DMS114 treated with DMSO at 0.1 percent for 48 hours (cell line): ENCODE measurements around the gene MINDY4.

Experiments used
- DNase-seq: peaks from one replicate; lab custom pipeline; 2025; ENCODE audit not compliant: unreplicated experiment; lab: John Stamatoyannopoulos, UW

Gene MINDY4

DNA sequence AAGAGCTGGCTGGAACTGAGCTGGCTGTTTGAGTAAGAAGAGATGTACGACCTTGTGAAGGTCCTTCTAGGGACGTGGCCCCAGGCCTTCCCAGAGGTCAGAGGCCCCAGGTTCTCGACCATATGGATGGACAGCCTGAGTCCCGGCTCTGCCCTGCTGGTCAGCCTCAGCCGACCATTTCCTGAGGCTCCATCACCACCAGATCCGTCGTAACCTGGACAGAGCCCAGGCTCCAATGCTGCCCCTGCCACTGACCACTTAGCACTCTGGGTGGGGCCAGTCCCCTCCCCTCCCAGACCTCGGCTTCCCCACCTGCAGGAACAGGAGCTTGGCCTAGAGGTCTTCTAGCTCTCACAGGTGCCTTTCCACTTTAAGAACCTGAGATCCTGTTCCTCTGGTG, 29.9 kb upstream of the MINDY4 start:
- DNase-seq: no peak

DNA sequence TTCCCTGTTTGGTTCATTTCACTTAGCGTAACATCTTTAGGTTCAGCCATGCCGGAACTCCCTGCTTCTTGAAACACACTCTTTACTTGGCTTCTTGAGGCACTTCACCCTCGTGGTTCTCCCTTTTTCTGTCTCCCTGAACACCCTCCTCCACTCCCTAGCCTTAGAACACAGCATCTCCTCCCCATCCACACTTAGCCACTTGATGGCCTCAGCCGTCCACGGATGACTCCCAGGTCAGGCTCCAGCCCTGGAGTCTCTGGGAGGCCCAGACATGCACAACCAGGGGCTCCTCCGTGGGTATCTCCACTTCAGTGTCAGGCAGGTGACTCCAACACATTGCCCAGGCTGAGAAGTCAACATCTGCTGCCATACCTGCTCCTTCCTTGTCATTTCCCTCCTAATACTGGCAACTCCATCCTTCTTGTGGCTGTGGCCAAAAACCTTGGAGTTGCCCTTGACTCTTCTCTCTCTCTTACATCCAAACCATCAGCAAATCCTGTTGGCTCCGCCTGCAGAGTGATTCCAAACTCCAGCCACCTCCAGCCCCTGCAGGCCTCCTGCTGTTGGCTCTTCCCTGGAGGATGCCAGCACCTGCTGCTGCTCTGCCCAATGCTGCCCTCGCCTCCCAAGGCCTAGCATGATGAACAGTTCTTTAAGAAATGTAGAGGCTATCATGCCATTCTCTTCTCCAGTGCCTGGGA, 27.7 kb upstream of the MINDY4 start:
- DNase-seq: no peak

DNA sequence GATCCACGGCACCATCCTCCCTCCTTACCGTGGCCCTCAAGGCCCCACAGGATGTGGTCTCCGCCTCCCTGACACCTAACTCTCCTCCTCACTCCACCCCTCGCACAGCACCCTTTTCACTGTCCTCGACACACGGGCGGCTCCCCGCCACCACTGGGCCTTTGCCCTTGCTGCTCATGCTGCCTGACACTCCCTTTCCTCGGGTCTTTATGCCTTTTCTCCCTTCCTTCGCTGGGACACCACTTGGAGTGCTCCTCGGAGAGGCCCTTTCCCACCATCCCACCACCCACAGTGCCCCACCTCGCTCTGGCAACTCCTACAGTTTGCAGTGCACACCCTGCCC, 27.2 kb upstream of the MINDY4 start:
- no peak for DNase-seq

DNA sequence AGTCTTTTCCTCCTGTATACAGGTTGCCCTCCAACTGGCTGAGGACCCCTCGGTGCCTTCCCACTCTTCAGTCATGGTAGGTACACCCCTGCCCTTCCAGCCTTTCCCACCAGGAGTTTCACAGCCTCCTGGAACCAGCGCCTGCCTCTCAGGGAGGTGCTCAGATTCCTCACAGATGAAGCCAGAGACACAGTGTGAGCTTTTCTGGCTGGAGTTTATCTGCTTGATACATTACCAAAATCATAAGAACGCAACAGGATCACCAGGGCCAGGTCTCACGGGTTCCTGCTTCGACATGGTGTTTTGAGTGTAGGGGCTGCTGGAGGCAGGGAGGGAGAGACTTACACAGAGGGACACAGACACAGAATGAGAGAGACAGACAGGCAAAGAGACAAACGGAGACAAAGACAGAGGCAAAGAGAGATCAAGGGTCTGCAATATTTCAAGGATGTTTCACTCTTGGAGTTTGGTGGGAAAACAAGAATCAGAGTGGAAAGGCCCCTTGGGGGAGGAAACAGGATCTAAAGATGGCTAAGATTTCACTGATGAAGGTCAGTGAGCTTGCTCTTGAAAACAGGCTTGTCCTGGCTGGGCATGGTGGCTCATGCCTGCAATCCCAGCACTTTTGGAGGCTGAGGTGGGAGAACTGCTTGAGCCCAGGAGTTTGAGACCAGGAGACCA, 25.8 kb upstream of the MINDY4 start:
- DNase-seq: no peak

DNA sequence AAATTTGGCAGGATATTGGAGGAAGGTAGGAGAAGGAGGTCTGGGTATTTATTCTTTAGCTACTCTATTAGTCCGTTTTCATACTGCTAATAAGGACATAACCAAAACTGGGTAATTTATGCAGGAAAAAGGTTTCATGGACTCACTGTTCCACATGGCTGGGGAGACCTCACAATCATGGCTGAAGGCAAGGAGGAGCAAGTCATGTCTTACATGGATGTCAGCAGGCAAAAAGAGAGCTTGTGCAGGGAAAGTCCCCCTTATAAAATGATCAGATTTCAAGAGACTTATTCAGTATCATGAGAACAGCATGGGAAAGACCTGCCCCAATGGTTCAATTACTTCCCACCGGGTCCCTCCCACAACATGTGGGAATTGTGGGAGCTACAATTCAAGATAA, 21.2 kb upstream of the MINDY4 start:
- no peak for DNase-seq

DNA sequence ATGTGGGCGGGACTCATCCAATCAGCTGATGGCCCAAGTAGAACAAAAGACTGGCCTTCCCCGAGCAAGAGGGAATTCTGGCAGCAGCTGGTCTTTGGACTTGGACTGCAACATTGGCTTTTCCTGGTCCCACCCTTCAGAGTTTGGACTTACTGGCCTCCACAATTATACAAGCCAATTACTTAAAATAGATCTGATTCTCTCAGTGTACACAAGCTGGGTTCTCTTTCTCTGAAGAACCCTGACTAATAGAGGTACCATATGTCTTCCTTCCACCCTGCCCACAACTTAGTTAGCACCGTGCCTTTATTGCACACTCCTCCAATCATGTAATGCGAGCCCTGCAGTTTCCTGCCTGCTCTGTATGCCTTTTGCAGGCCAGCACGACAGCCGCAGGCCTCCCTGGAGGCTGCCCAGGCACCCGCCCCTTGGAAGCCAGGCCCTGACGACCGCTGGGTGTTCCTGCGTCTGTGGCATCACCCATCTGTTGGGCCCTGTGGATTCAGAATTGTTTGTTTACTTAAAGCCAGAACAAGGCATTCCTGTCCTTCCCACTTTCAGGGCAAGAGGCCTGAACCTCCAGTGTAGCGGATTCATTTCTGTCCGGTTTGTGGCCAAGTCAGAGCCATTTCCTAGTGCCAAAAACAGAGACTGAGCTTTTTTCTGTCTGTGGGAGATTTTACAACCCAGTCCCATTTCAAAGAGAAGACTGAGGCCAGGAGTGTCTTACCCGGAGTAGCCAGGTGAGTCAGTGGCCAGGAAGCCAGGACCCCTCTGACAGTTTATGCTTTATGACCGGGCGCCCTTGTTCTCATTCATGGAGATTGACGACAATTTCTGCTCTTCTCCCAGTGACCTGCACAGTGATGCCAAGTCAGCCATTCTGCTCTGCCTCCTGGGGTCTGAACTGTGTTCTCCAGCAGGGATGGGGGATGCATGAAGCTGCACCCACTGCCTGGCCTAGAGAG, 20.2 kb upstream of the MINDY4 start:
- DNase-seq: no peak

DNA sequence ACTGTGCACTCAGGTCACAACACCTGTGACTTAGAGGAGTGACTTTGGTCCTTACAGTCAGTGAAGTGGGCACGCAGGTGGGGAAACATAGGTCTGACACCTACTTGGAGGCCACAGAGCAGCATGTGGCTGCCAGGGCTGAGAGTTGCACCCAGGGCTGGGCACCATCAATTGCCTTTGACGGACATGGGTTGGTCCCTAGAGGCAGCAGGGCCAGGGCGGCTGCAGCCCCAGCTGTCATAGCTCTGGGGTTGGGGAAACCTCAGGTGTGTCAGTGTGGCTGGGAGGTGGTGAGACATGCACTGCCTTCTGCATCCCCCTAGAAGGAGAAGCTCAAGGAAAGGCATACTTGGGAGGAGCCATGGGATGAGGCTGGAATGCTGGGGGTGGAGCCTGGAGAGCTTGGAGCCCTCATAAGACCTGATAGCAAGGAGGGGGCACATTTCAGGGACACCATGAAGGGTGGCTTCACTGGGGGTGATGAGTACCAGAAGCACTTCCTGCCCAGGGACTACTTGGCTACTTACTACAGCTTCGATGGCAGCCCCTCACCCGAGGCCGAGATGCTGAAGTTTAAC, 19.4 kb upstream of the MINDY4 start, which contains the start of gene INMT:
Gene INMT, plus strand, starts transcription at position 440 of the 578 bp plus-strand sequence. Its CDS starts 16 bp downstream, at position 456.
- DNase-seq: no peak

DNA sequence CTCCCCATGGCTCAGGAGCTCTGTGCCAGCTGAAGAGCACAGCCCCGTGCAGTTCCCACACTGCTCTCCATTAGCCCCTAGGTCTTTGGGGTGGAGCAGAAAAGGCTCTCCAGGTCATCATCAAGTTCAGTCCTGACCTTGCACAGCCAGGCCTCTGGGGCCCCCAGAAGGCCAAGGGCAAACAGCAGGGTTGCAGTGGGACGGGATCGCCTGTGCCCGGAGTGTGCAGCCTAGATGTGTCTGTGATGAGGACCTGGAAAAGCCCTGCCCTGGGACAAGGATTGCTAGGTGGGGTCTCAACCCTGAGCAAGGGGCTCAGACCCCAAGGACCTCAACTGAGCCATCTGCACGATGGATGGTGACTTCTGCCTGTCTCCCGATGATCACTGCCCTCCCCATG, 18.7 kb upstream of the MINDY4 start:
- no peak for DNase-seq

DNA sequence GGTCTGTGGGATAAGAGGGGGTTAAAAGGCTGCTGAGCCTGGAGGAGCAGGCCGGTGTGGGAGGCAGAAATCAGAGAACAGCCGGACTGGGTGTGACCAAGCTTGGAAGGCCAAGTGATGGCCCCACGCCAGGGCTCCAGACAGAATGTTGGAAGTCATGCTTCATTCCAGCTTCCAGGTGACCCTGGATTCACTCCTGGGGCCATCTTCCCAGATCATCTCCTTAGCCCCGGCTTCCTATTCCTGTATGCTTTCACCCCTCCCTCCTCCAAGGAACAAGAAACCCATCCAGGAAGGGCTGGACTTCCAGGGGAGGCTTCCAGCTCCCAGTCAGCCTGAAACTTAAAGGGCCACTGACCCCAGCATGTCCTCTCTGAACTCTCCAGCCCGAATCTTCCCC, 18.2 kb upstream of the MINDY4 start:
- DNase-seq: no peak

DNA sequence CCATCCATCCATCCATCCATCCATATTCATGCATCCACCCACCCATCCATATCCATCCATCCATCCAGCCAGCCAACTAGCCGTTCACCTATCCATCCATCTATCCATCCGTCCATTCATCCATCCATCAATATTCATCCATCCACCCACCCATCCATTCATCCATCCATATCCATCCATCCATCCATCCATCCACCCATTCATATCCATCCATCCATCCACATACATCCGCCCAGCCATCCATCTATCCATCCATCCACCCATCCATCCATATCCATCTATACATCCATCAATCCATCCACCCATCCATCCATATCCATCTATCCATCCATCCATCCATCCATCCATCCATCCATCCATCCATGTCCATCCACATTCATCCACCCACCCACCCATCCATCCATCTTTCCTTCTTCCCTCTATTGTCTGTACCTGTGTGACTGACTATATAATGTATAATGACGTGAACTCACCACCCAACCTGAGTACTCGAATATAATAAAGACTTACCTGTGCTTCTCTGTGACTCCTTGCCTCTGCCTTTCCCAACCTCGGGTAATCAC, 16.8 kb upstream of the MINDY4 start:
- DNase-seq: no peak

DNA sequence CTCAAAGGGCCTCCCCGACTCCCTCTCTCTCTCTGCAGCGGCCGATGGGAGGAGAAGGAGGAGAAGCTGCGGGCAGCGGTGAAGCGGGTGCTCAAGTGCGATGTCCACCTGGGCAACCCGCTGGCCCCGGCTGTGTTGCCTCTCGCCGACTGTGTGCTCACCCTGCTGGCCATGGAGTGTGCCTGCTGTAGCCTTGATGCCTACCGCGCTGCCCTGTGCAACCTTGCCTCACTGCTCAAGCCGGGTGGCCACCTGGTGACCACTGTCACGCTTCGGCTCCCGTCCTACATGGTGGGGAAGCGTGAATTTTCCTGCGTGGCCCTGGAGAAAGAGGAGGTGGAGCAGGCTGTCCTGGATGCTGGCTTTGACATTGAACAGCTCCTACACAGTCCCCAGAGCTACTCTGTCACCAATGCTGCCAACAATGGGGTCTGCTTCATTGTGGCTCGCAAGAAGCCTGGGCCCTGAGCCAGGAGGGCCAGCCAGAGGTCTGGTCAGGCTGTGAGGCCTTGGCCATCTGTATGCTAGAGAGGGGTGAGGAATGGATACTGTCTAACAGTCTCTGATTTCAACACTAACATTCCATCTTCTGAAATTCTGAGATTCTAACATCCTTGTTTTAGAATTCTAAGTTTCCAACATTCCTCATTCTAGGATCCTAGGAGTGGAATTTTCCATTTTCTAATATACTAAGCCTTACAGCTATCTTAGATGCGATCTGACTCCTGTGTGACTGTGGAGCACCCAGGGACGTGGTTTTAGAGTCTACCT, 15.6 kb upstream of the MINDY4 start:
- no peak for DNase-seq

DNA sequence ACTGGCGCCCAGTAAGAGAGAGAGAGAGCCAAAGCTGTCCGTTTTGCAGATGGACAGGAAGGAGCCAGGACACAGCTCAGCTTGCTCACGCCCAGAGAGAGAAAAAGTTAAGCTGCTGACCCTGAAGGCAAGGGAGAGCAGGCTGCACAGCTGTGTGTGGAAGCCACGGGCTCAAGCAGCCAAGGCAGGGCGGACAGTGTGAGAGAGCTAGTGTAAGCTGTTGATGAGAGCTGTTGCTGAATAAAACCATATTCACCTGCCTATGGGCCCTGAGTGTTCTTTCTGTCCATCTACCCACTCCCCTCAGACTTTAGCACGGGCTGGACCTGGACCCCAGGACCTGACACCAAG, 13.9 kb upstream of the MINDY4 start:
- DNase-seq: no peak

DNA sequence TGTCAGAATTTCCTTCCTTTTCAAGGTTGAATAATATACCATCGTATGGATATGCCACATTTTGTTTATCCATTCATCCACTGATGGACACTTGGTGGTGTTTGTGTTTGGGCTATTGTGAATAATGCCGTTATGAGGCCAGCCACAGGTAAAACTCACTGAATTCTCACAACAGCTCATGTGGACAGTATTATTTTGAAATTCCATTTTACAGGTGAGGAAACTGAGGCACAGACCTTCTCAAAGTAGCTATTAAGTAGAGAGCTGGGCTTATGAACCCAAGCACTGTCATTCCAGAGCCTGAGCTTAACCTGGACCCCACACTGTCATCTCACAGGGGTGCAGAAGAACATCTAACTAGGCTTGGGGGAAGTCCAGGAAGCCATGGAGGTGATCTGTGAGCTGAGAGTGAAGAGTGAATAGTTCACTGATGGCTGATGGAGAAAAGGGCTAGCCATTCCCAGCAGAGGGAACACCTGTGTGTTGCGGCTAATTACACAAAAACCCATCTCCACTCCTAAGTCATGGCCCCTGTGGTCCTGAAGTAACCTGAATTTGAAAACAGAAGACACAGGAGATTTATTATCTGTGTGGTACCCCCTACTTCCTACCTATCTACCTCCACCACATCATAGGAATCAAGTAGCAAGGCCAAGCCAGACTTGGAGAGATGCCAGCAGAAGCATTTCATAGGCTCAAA, 10.6 kb upstream of the MINDY4 start:
- no peak for DNase-seq

DNA sequence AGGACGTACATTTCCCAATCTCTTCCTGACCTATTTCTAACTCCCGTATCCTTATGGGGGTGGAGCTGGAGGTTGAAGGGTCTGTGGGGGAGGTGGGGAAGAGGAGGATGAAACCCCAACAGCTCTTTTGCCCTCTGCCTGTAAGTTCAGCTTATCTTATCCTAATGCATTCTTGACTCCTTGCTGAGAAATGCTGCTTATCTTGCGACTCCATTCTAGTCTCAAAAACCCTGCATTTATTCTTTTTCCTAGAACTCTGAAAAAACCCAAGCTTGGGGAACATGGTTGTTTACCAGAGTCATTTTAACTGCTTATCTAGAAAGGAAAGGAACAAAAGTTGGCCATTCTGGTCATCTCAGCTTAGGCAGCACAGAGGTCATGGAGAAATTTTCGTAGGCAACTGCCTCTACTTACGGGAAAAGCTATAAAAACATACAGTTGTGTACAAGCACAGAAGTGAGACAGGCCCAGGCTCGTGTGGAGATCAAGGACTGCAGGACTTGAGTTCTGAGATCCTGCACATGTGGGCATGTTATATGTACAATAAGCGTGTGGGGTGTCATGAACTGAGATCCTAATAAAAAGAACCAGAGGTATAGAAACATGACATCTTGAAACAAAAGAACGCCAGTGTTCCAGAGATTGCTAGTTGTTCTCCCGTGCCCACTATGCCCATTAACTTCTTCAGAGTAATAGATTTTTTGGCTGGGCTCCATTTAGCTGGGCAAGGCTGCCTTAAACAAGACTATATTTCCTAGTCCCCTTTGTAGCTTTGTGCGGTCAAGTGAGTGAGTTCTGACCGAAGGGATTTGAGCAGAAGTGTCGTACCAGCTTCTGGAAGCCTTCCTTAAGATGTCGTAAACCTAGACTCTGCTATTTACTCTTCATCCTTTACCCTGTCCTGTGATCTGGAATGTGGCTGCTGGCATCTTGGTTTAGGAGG, 9.7 kb upstream of the MINDY4 start:
- DNase-seq: no peak

DNA sequence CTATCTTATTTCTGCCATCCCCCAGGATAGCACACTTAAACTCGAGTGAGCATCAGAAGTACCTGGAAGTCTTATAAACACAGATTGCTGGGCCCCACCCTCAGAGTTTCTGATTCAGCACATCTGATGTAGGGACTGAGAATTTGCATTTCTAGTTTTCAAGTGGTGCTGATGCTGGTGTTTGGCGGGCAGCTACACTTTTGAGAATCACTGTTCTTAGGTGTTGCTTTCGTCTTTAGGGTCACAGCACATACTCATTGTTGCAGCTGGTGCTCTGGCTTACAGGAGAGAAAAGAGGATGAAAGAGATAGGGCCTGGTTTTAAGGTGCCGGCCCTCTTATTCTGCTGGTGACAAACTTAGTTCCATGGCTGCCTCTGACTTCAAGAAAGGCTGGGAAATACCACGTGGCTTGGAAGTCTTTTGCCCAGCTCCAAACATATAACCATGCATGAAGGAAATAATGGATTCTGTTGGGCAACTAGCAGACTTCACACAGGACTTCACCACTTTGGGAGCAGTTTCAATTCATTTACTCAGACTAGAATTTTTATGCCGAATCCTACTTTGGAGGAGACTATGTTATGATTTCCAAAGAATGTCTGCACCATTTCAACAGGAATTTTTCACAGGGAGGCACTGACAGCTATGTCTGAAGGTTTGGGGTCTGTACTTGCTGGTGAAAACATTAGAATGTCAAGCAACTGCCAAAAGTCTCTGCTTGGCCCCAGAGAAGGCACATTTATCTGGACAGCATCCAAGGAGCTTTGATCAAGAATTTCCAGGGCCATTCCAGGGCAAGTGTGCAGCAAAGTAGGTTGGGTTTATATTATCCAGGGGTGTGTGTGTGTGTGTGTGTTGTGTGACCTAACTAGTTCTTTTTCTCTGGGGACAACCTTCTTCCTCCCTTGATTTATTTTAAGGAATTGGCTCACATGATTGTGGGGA, 6.9 kb upstream of the MINDY4 start:
- no peak for DNase-seq

DNA sequence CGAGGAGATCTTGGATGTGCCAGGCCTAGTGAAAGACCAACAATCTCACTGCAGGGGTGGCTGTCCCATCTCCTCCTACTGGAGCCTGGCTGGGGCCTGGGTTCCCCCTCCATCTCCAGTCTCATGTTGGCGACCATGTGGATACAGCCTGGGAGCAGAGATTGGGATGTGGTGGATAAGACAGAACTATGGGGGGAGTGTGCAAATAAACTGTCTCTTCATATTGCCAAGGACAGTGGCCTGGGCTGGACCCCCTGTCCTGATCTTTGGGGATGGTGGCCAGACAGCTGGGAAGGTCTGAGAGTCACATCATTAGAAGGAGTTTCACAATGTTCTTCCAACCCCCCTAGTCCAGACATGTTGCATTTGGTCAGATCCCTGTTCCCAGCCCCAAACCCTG, 5.8 kb upstream of the MINDY4 start:
- DNase-seq: no peak

DNA sequence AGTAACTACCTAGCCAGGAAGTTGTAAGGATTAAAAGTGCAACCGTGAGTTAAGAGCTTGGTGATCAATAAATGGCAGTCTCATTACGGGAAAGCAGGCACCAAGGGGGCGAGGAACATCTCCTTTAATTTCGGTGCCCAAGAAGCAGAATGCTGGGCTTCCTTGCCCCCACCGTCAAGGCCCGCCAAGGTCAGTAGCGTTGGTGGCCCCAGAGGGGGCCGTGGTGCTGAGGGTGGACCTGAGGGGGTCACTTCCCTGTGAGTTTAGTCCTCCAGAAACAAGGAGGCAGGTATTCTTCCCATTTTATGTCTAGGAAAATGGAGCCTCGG, 408 bp upstream of the MINDY4 start:
- DNase-seq: no peak
